ENCODE data around the gene TNRC6C. TPM values are rescaled to one million over a fixed set of nuclear protein-coding genes. Genes with fewer than 3 reads are reported as not detected.
"Not testable (repeated sequence)": the region's sequence is repeated elsewhere in the genome, so short reads cannot be mapped to it uniquely, and the experiment has no call there.

Gene TNRC6C
- total RNA-seq, 1 donor from 2014 or later: 64.7 TPM

- no peaks in the 10 kb centered on the region for H3K4me1 Mint-ChIP-seq (ENCODE audit: low read depth, unreplicated experiment)
- TF ChIP-seq, protein P1, sequence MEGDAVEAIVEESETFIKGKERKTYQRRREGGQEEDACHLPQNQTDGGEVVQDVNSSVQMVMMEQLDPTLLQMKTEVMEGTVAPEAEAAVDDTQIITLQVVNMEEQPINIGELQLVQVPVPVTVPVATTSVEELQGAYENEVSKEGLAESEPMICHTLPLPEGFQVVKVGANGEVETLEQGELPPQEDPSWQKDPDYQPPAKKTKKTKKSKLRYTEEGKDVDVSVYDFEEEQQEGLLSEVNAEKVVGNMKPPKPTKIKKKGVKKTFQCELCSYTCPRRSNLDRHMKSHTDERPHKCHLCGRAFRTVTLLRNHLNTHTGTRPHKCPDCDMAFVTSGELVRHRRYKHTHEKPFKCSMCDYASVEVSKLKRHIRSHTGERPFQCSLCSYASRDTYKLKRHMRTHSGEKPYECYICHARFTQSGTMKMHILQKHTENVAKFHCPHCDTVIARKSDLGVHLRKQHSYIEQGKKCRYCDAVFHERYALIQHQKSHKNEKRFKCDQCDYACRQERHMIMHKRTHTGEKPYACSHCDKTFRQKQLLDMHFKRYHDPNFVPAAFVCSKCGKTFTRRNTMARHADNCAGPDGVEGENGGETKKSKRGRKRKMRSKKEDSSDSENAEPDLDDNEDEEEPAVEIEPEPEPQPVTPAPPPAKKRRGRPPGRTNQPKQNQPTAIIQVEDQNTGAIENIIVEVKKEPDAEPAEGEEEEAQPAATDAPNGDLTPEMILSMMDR (IDR thresholded peaks at IDR 0.05; ENCODE audit: partially characterized antibody, unreplicated experiment): no peak
- no peaks in the 10 kb centered on the region for H3K36me3 Mint-ChIP-seq (ENCODE audit: unreplicated experiment)
- H3K27me3 Mint-ChIP-seq (ENCODE audit: unreplicated experiment): peaks cover under 1% of the 10 kb centered on the region
- no peaks in the 10 kb centered on the region for H3K9me3 Mint-ChIP-seq (ENCODE audit: unreplicated experiment)
- no peak for DNase-seq
- no peak overlapping the region for H3K27ac Mint-ChIP-seq (ENCODE audit: unreplicated experiment)
- H3K4me3 Mint-ChIP-seq (ENCODE audit: unreplicated experiment): no peak overlapping the region
These were observed 15.9 kb downstream of the TNRC6C start for GRCh38 chr17:77974396-77974795.

- H3K27me3 Mint-ChIP-seq (ENCODE audit: unreplicated experiment); H3K4me1 Mint-ChIP-seq (ENCODE audit: low read depth, unreplicated experiment); H3K27ac Mint-ChIP-seq (ENCODE audit: unreplicated experiment); H3K4me3 Mint-ChIP-seq (ENCODE audit: unreplicated experiment); H3K9me3 Mint-ChIP-seq (ENCODE audit: unreplicated experiment); DNase-seq: not testable (repeated sequence)
- peaks cover 11% of the 10 kb centered on the region for H3K36me3 Mint-ChIP-seq (ENCODE audit: unreplicated experiment)
These were observed 23.9 kb downstream of the TNRC6C start for GRCh38 chr17:77982430-77982829.

DNA sequence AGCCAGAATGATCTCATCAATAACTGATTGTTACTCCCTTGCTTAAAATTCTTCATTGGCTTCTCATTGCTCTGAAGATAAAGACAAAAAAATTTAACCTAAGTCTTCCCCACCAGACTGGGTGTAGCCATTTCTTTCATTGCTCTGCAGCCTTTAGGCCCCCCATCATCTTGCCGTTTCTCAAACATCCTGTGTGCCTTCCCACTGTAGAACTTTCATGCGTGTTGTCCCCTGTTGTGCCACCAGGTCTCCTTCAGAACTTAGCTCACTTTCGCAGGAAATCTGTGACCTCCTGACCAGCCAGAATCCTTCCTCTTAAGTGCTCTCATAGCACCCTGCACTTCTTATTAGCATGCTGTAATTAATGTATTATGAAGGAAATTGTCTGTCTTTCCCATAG, 31.8 kb downstream of the TNRC6C start:
- Mint-ChIP-seq H3K9me3 (ENCODE audit: unreplicated experiment) (no peaks in the 10 kb centered on the region), H3K36me3 (ENCODE audit: unreplicated experiment) (no peaks in the 10 kb centered on the region), H3K27me3 (ENCODE audit: unreplicated experiment) (no peaks in the 10 kb centered on the region), H3K4me1 (ENCODE audit: low read depth, unreplicated experiment) (peaks cover 14% of the 10 kb centered on the region), H3K4me3 (ENCODE audit: unreplicated experiment) (no peak overlapping the region), H3K27ac (ENCODE audit: unreplicated experiment) (no peak overlapping the region)
- no peak for DNase-seq
- TF ChIP-seq, protein P1 (IDR thresholded peaks at IDR 0.05; ENCODE audit: partially characterized antibody, unreplicated experiment): no peak

- H3K27ac Mint-ChIP-seq (ENCODE audit: unreplicated experiment); H3K27me3 Mint-ChIP-seq (ENCODE audit: unreplicated experiment); H3K36me3 Mint-ChIP-seq (ENCODE audit: unreplicated experiment); H3K9me3 Mint-ChIP-seq (ENCODE audit: unreplicated experiment); H3K4me3 Mint-ChIP-seq (ENCODE audit: unreplicated experiment); DNase-seq: not testable (repeated sequence)
- H3K4me1 Mint-ChIP-seq (ENCODE audit: low read depth, unreplicated experiment): peaks cover 20% of the 10 kb centered on the region
These were observed 35.2 kb downstream of the TNRC6C start for GRCh38 chr17:77993735-77994134.

- Mint-ChIP-seq H3K4me3 (ENCODE audit: unreplicated experiment) (no peak overlapping the region), H3K4me1 (ENCODE audit: low read depth, unreplicated experiment) (peaks cover 21% of the 10 kb centered on the region), H3K9me3 (ENCODE audit: unreplicated experiment) (no peaks in the 10 kb centered on the region), H3K27ac (ENCODE audit: unreplicated experiment) (no peak overlapping the region), H3K36me3 (ENCODE audit: unreplicated experiment) (no peaks in the 10 kb centered on the region), H3K27me3 (ENCODE audit: unreplicated experiment) (no peaks in the 10 kb centered on the region)
- TF ChIP-seq, protein P1 (IDR thresholded peaks at IDR 0.05; ENCODE audit: partially characterized antibody, unreplicated experiment): no peak
- no peak for DNase-seq
These were observed 36.8 kb downstream of the TNRC6C start for GRCh38 chr17:77995146-77995852.

DNA sequence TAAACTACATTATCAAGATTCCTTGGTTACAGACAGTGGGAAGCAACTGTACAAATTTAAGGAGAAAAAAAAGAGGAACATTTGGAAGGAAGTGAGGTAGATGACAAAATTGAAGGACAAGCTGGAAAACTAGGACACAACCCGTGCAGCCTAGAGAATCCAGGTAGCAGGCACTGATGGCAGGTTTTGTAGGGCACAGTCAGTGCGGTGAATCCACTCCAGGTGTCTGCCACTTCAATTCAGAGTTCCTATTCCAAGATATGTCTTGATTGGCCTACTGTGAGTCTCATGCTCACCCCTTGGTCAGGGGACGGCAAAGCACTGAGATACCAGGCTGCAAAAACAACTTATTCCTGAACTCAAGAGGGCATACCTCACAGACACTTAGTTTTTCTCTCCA, 37.8 kb downstream of the TNRC6C start:
- peaks cover 30% of the 10 kb centered on the region for H3K4me1 Mint-ChIP-seq (ENCODE audit: low read depth, unreplicated experiment)
- H3K4me3 Mint-ChIP-seq (ENCODE audit: unreplicated experiment): no peak overlapping the region
- TF ChIP-seq, protein P1 (IDR thresholded peaks at IDR 0.05; ENCODE audit: partially characterized antibody, unreplicated experiment): no peak
- no peak for DNase-seq
- no peak overlapping the region for H3K27ac Mint-ChIP-seq (ENCODE audit: unreplicated experiment)
- H3K9me3 Mint-ChIP-seq (ENCODE audit: unreplicated experiment): no peaks in the 10 kb centered on the region
- H3K27me3 Mint-ChIP-seq (ENCODE audit: unreplicated experiment): no peaks in the 10 kb centered on the region
- H3K36me3 Mint-ChIP-seq (ENCODE audit: unreplicated experiment): no peaks in the 10 kb centered on the region
